H1 (cell line): ENCODE data around the gene JADE1. TPM values are rescaled to one million over a fixed set of nuclear protein-coding genes. Genes with fewer than 3 reads are reported as not detected.

Source experiments
- CTCF ChIA-PET: fragments of 300-600 bp; sonication (Branson Sonifier 250); formaldehyde crosslinking; loops from one replicate; lab custom pipeline; 2021; ENCODE audit not compliant: partially characterized antibody; lab: Charles Lee
- POLR2A ChIA-PET: fragments of 300-600 bp; sonication (Branson Sonifier 250); formaldehyde crosslinking; loops from one replicate; lab custom pipeline; 2021; ENCODE audit warnings: inconsistent platforms; ENCODE audit not compliant: partially characterized antibody; lab: Charles Lee
- DNase-seq, 2 experiments: peaks; one replicate each; pipeline versions ENCODE4 v3.0.0 to v3.0.0-alpha.2; 2010 to 2022; ENCODE audit warnings: low spot score in 2 of 2, low read depth in 1 of 2, mixed read lengths in 1 of 2
- FAIRE-seq: peaks from 2 replicates; lab custom pipeline; 2011; peaks lifted over from hg19 to GRCh38; lab: Jason Lieb, UNC
- H2AFZ ChIP-seq: 2 replicates; pipeline ENCODE4 v1.8.1; 2012; ENCODE audit warnings: low read length, inconsistent platforms
- H2AK5ac ChIP-seq: 2 replicates; pipeline ENCODE4 v1.6.1; 2013; ENCODE audit warnings: low read depth, low read length
- H2BK120ac ChIP-seq: replicated peaks from 2 replicates; pipeline ENCODE3; 2013; ENCODE audit warnings: low read depth, low read length, inconsistent platforms
- H2BK12ac ChIP-seq: 2 replicates; pipeline ENCODE4 v1.6.1; 2013; ENCODE audit warnings: low read depth, low read length
- H2BK15ac ChIP-seq: 2 replicates; pipeline ENCODE4 v1.6.1; 2013; ENCODE audit warnings: low read length
- H2BK20ac ChIP-seq: 2 replicates; pipeline ENCODE4 v1.6.1; 2013; ENCODE audit warnings: low read length
- H2BK5ac ChIP-seq: 2 replicates; pipeline ENCODE4 v1.6.1; 2013; ENCODE audit warnings: low read depth, low read length
- H3K14ac ChIP-seq: 2 replicates; pipeline ENCODE4 v1.6.1; 2013; ENCODE audit warnings: inconsistent platforms; ENCODE audit not compliant: insufficient read length
- H3K18ac ChIP-seq: 2 replicates; pipeline ENCODE4 v1.6.1; 2013; ENCODE audit warnings: low read length; ENCODE audit errors: extremely low read depth
- H3K23ac ChIP-seq: 2 replicates; pipeline ENCODE4 v1.6.1; 2013; ENCODE audit warnings: inconsistent platforms; ENCODE audit not compliant: insufficient read length
- H3K23me2 ChIP-seq: 2 replicates; pipeline ENCODE4 v1.6.1; 2013; ENCODE audit warnings: low read depth, low read length
- H3K27ac ChIP-seq: 2 replicates; pipeline ENCODE4 v1.6.1; 2011; ENCODE audit warnings: low read depth, low read length, inconsistent platforms
- H3K27me3 ChIP-seq, 4 experiments: replicated peaks in 1 of 4; 1 replicate in 1 of 4; 2 replicates in 3 of 4; pipeline versions ENCODE4 v1.6.1 to v1.8.1; 2011 to 2013; ENCODE audit warnings: low read length in 3 of 4, mild to moderate bottlenecking in 3 of 4, inconsistent platforms in 2 of 4, mixed read lengths in 2 of 4, moderate library complexity in 1 of 4; ENCODE audit not compliant: control insufficient read depth in 3 of 4, insufficient read depth in 3 of 4; ENCODE audit errors: extremely low read depth in 1 of 4
- H3K36me3 ChIP-seq, 4 experiments: 2 replicates each; pipeline versions ENCODE4 v1.6.1 to v1.8.1; 2011 to 2013; ENCODE audit warnings: mild to moderate bottlenecking in 4 of 4, low read length in 3 of 4, moderate library complexity in 2 of 4, control low read depth in 1 of 4, inconsistent platforms in 1 of 4; ENCODE audit not compliant: insufficient read depth in 4 of 4, control insufficient read depth in 2 of 4
- H3K4ac ChIP-seq: replicated peaks from 2 replicates; pipeline ENCODE3; 2013; ENCODE audit warnings: low read length, low read depth, mixed read lengths, inconsistent platforms; ENCODE audit not compliant: insufficient read length
- H3K4me1 ChIP-seq, 4 experiments: replicated peaks in 1 of 4; 1 replicate in 1 of 4; 2 replicates in 3 of 4; pipeline versions ENCODE4 v1.6.1 to v1.8.1; 2011 to 2013; ENCODE audit warnings: low read length in 3 of 4, inconsistent platforms in 2 of 4, mixed read lengths in 1 of 4; ENCODE audit not compliant: insufficient read depth in 4 of 4, control insufficient read depth in 3 of 4
- H3K4me2 ChIP-seq, 2 experiments: 2 replicates each; pipeline versions ENCODE4 v1.6.1 to v1.8.1; 2011 to 2013; ENCODE audit warnings: low read depth in 2 of 2, low read length in 2 of 2, control low read depth in 1 of 2, inconsistent platforms in 1 of 2, mild to moderate bottlenecking in 1 of 2; ENCODE audit not compliant: insufficient read depth in 1 of 2
- H3K4me3 ChIP-seq, 4 experiments: fragments of 200-600, 300-600 bp in 1 of 4; sonication (generic), shearing (Covaris generic), sonication (Bioruptor Twin) in 1 of 4; 2 replicates each; pipeline versions ENCODE4 v1.5.1 to v1.8.1; 2011 to 2016; ENCODE audit warnings: low read length in 4 of 4, low read depth in 3 of 4, control low read depth in 2 of 4, inconsistent platforms in 2 of 4, mild to moderate bottlenecking in 2 of 4, mixed read lengths in 1 of 4, moderate library complexity in 1 of 4; ENCODE audit not compliant: insufficient read depth in 2 of 4; ENCODE audit errors: extremely low read depth in 1 of 4
- H3K56ac ChIP-seq: replicated peaks from 2 replicates; pipeline ENCODE3; 2013; ENCODE audit warnings: low read depth, mild to moderate bottlenecking, mixed read lengths, low read length, inconsistent platforms; ENCODE audit not compliant: insufficient read length
- H3K79me1 ChIP-seq: 2 replicates; pipeline ENCODE4 v1.6.1; 2013; ENCODE audit warnings: low read depth, low read length, control low read depth
- H3K79me2 ChIP-seq, 2 experiments: 2 replicates each; pipeline versions ENCODE4 v1.6.1 to v1.8.1; 2012 to 2013; ENCODE audit warnings: low read length in 2 of 2, mild to moderate bottlenecking in 2 of 2, inconsistent platforms in 1 of 2; ENCODE audit not compliant: insufficient read depth in 2 of 2, control insufficient read depth in 1 of 2
- H3K9ac ChIP-seq, 4 experiments: replicated peaks in 1 of 4; 1 replicate in 1 of 4; 2 replicates in 3 of 4; pipeline versions ENCODE4 v1.6.1 to v1.8.1; 2011 to 2013; ENCODE audit warnings: low read depth in 3 of 4, low read length in 3 of 4, control low read depth in 2 of 4, mild to moderate bottlenecking in 2 of 4, moderate library complexity in 2 of 4, inconsistent platforms in 1 of 4; ENCODE audit errors: extremely low read depth in 1 of 4
- H3K9me3 ChIP-seq, 2 experiments: 2 replicates each; pipeline versions ENCODE4 v1.6.1 to v1.8.1; 2012 to 2013; ENCODE audit warnings: mild to moderate bottlenecking in 2 of 2, moderate library complexity in 2 of 2, control low read depth in 1 of 2, inconsistent platforms in 1 of 2, low read depth in 1 of 2, low read length in 1 of 2, mixed read lengths in 1 of 2; ENCODE audit not compliant: insufficient read depth in 2 of 2
- H4K20me1 ChIP-seq, 2 experiments: replicated peaks in 1 of 2; 2 replicates each; pipeline versions ENCODE3 to v1.8.1; 2011 to 2013; ENCODE audit warnings: inconsistent platforms in 2 of 2, low read length in 2 of 2, mild to moderate bottlenecking in 1 of 2; ENCODE audit not compliant: insufficient read depth in 2 of 2, control insufficient read depth in 1 of 2
- H4K5ac ChIP-seq: 2 replicates; pipeline ENCODE4 v1.6.1; 2013; ENCODE audit warnings: low read length, low read depth, mixed read lengths, inconsistent platforms; ENCODE audit not compliant: insufficient read length
- H4K8ac ChIP-seq: 2 replicates; pipeline ENCODE4 v1.8.0; 2013; ENCODE audit warnings: mild to moderate bottlenecking, moderate library complexity, low read length, inconsistent platforms; ENCODE audit not compliant: insufficient read depth; ENCODE audit errors: extremely low read depth
- H4K91ac ChIP-seq: replicated peaks from 2 replicates; pipeline ENCODE3; 2013; ENCODE audit warnings: low read length, mixed read lengths, inconsistent platforms; ENCODE audit not compliant: insufficient read length
- CTBP2 ChIP-seq: IDR thresholded peaks from 2 replicates; pipeline ENCODE4 v1.7.0; 2011; ENCODE audit warnings: borderline replicate concordance, mild to moderate bottlenecking, moderate library complexity, mixed read lengths, low read length; ENCODE audit not compliant: insufficient read depth, insufficient read length
- GABPA ChIP-seq: IDR thresholded peaks from 2 replicates; pipeline ENCODE4 v1.6.1; 2011; ENCODE audit warnings: mild to moderate bottlenecking, low read length, moderate library complexity, borderline replicate concordance; ENCODE audit not compliant: insufficient read depth
- KDM4A ChIP-seq: IDR thresholded peaks from one replicate; pipeline ENCODE4 v1.7.1; 2012; ENCODE audit warnings: low read depth, mild to moderate bottlenecking, moderate library complexity, low read length, inconsistent platforms; ENCODE audit not compliant: severe bottlenecking
- POLR2A ChIP-seq, 2 experiments: IDR thresholded peaks; 1 replicate in 1 of 2; 2 replicates in 1 of 2; pipeline ENCODE4 v1.6.1; 2011; ENCODE audit warnings: low read depth in 2 of 2, low read length in 2 of 2, mild to moderate bottlenecking in 2 of 2; ENCODE audit errors: control extremely low read depth in 1 of 2
- SAP30 ChIP-seq: fragments of 300-600 bp; sonication (generic); IDR thresholded peaks from 2 replicates; pipeline ENCODE4 v1.7.1; 2012; ENCODE audit warnings: low read length, moderate library complexity, mild to moderate bottlenecking, inconsistent platforms; ENCODE audit not compliant: insufficient read depth, insufficient replicate concordance
- WGBS, 2 experiments: shearing (Covaris generic) in 1 of 2; methylation state at CpG; one replicate each; pipeline versions ENCODE4 v1.1.6 to v1.1.7; 2013 to 2015; ENCODE audit warnings: low lambda C conversion rate in 2 of 2, mixed read lengths in 2 of 2, inconsistent platforms in 1 of 2, low coverage in 1 of 2, missing lambda C conversion rate in 1 of 2; ENCODE audit not compliant: insufficient replicate concordance in 2 of 2, insufficient coverage in 1 of 2, insufficient read length in 1 of 2; ENCODE audit errors: extremely low coverage in 1 of 2, missing lambda C conversion rate in 1 of 2; 5-methylcytosine and 5-hydroxymethylcytosine counted together
- polyA plus RNA-seq, 7 experiments: library from polyadenylated mRNA; depleted of rRNA in 3 of 7; stranded (reverse) in 5 of 7; unstranded in 2 of 7; fragments of >200 nt in 5 of 7; fragments of 200-250 nt in 2 of 7; gene quantifications; 1 replicate in 5 of 7; 2 replicates in 1 of 7; 4 replicates in 1 of 7; pipeline versions ENCODE4 v1.2.1 to v1.2.3, GENCODE V29; 2011 to 2013; ENCODE audit warnings: missing spikeins in 2 of 7, mixed read lengths in 2 of 7
- total RNA-seq: library from RNA; stranded (reverse); fragmentation: NEBNext Ultra II Directional; extraction: Animal tissue kit (Norgen Biotek cat#: 25700); gene quantifications from 2 replicates; pipeline ENCODE4 v1.2.1, GENCODE V29; 2021

Gene JADE1
- total and polyA plus RNA-seq, 2 of the 8 experiments (the other 6 are each of a cell fraction or from before 2014, with no cell fraction given), result 37.7 to 213 TPM

GRCh38 chr4:128821151-128821550 is 11.7 kb downstream of the JADE1 start:
- Histone ChIP-seq H3K36me3 (peaks cover 3 to 40% (median 10%) of the 10 kb centered on the region in 4 experiments; a peak in 6 of 8 replicates), H4K91ac (no peak overlapping the region), H3K23ac (no peak overlapping the region), H3K56ac (no peak overlapping the region), H2BK20ac (no peak overlapping the region), H3K79me2 (peaks cover 76 to 100% of the 10 kb centered on the region in 2 experiments), H4K8ac (no peak overlapping the region), H3K4ac (no peak overlapping the region), H3K18ac (no peak overlapping the region), H2AFZ (no peak overlapping the region), H4K20me1 (peaks cover 46 to 61% of the 10 kb centered on the region in 2 experiments), H3K27ac (no peak overlapping the region), H3K4me2 (no peak overlapping the region), H2BK5ac (no peak overlapping the region), H3K14ac (no peak overlapping the region), H3K9ac (no peak overlapping the region), H3K27me3 (no peaks in the 10 kb centered on the region), H4K5ac (no peak overlapping the region), H2BK120ac (no peak overlapping the region), H3K4me1 (peaks cover 7 to 22% (median 18%) of the 10 kb centered on the region in 4 experiments), H2BK12ac (no peak overlapping the region), H2BK15ac (no peak overlapping the region), H2AK5ac (no peak overlapping the region), H3K79me1 (no peaks in the 10 kb centered on the region), H3K9me3 (no peaks in the 10 kb centered on the region), H3K4me3 (no peak overlapping the region), H3K23me2 (no peaks in the 10 kb centered on the region)
- ChIA-PET CTCF (interaction anchor here (0.6 to 1.3 kb wide), 8 partner anchors 9 to 1279 kb away, joined by 3 to 5 read pairs (median 3); partner anchors contain the start of gene JADE1), POLR2A (interaction anchor here (0.8 to 6.3 kb wide), 6 partner anchors 8 to 75 kb away, joined by 3 to 62 read pairs (median 13); no protein-coding TSS in a partner anchor)
- FAIRE-seq (no peak), DNase-seq (no peak)
- TF ChIP-seq POLR2A (IDR thresholded peaks at IDR 0.05; ENCODE audit: control extremely low read depth in 1 of 2, low read depth in 2 of 2, low read length in 2 of 2) (0 out of 3 replicates have a peak, but pooled peaks of 1 of the 2 experiments have one; percentile 21), GABPA (no peak), SAP30 (no peak), KDM4A (no peak), CTBP2 (no peak)
- WGBS, 2 experiments, result 95% methylated on average over 2 of the region's 2 CpGs; no CpG with 5 or more reads in 1 of the 2 experiments
